Panc1 (cell line): ENCODE measurements around the gene STAU1. TPM values are rescaled to one million over a fixed set of nuclear protein-coding genes. Genes with fewer than 3 reads are reported as not detected.
"Not testable (repeated sequence)": the region's sequence is repeated elsewhere in the genome, so short reads cannot be mapped to it uniquely, and the experiment has no call there.

Source experiments
- ATAC-seq: fragments of 200-7000 bp; cut with Tn5 transposase; 2 replicates; pipeline ENCODE4 v1.9.1; 2020; ENCODE audit warnings: mild to moderate bottlenecking, moderate library complexity
- BruUV-seq: library from RNA; stranded (reverse); fragments of 400-500 nt; replicated peaks from 2 replicates; lab custom pipeline; 2021; lab: Mats Ljungman, UMichigan
- CTCF ChIA-PET: fragments of 300-600 bp; sonication (Branson Sonifier 250); formaldehyde crosslinking; loops from one replicate; lab custom pipeline; 2022; ENCODE audit warnings: antibody characterized with exemption; lab: Charles Lee
- POLR2A ChIA-PET: fragments of 300-600 bp; sonication (Branson Sonifier 250); formaldehyde crosslinking; loops from one replicate; lab custom pipeline; 2022; ENCODE audit warnings: antibody characterized with exemption; lab: Charles Lee
- DNase-seq: peaks from one replicate; pipeline ENCODE4 v3.0.0-alpha.2; 2010; ENCODE audit warnings: low read depth, low spot score
- H3K27ac ChIP-seq: 2 replicates; pipeline ENCODE4 v1.5.1; 2011; ENCODE audit warnings: mild to moderate bottlenecking, low read length, inconsistent platforms
- H3K27me3 ChIP-seq: fragments of 200-500 bp; sonication (Bioruptor generic); 2 replicates; pipeline ENCODE4 v1.6.0; 2014; ENCODE audit warnings: low read length, inconsistent platforms; ENCODE audit not compliant: control insufficient read depth, insufficient read depth
- H3K36me3 ChIP-seq: fragments of 200-500 bp; sonication (Bioruptor generic); 2 replicates; pipeline ENCODE4 v1.5.1; 2014; ENCODE audit warnings: inconsistent platforms, mild to moderate bottlenecking, low read length, moderate library complexity; ENCODE audit not compliant: control insufficient read depth, insufficient read depth
- H3K4me1 ChIP-seq: 2 replicates; pipeline ENCODE4 v1.5.1; 2011; ENCODE audit warnings: inconsistent platforms, mild to moderate bottlenecking, low read length, moderate library complexity; ENCODE audit not compliant: control insufficient read depth, insufficient read depth
- H3K4me3 ChIP-seq, 2 experiments: 2 replicates each; pipeline ENCODE4 v1.5.1; 2011 to 2012; ENCODE audit warnings: low read depth in 2 of 2, low read length in 2 of 2, mild to moderate bottlenecking in 2 of 2, inconsistent platforms in 1 of 2, moderate library complexity in 1 of 2
- H3K9me3 ChIP-seq: fragments of 200-500 bp; sonication (Bioruptor generic); 2 replicates; pipeline ENCODE4 v1.5.1; 2014; ENCODE audit warnings: low read depth, mild to moderate bottlenecking, inconsistent platforms, low read length, moderate library complexity; ENCODE audit not compliant: control insufficient read depth, insufficient read depth
- POLR2AphosphoS5 ChIP-seq: IDR thresholded peaks from 2 replicates; pipeline ENCODE4 v1.6.1; 2012; ENCODE audit warnings: mild to moderate bottlenecking, low read depth, low read length, moderate library complexity
- SIN3A ChIP-seq: IDR thresholded peaks from 2 replicates; pipeline ENCODE4 v1.6.1; 2012; ENCODE audit warnings: low read depth, mild to moderate bottlenecking, low read length, moderate library complexity, borderline replicate concordance; ENCODE audit not compliant: insufficient read depth
- TCF7L2 ChIP-seq: IDR thresholded peaks from 2 replicates; pipeline ENCODE4 v1.6.1; 2011; ENCODE audit warnings: mild to moderate bottlenecking, low read depth, low read length, inconsistent platforms
- in situ Hi-C: cut with HindIII; loops from 2 replicates; pipeline ENCODE4 v1.10.0; 2016; ENCODE audit warnings: low sequenced_read_pairs, low pct_unique_long_range_greater_than_20kb
- intact Hi-C: fragments of 100-400 bp; cut with micrococcal nuclease; formaldehyde crosslinking; loops from one replicate; pipeline ENCODE4 v1.10.0; 2022; ENCODE audit not compliant: unreplicated experiment
- total RNA-seq: library from RNA; stranded (reverse); gene quantifications from one replicate; pipeline ENCODE4 v1.2.1, GENCODE V29; 2021; ENCODE audit not compliant: unreplicated experiment
- TF ChIP-seq, protein P1 (sequence below), 2 experiments: IDR thresholded peaks; 2 replicates each; pipeline ENCODE4 v1.6.1; 2011 to 2012; ENCODE audit warnings: low read depth in 2 of 2, control low read depth in 1 of 2, low read length in 1 of 2, mild to moderate bottlenecking in 1 of 2, moderate library complexity in 1 of 2; ENCODE audit not compliant: insufficient read depth in 1 of 2
- TF ChIP-seq, protein P2 (sequence below): fragments of 450-650 bp; IDR thresholded peaks from 2 replicates; pipeline ENCODE4 v1.5.1; 2017; ENCODE audit warnings: mild to moderate bottlenecking

Gene STAU1
- total RNA-seq, 1 experiment from 2014 or later: 103 TPM

DNA sequence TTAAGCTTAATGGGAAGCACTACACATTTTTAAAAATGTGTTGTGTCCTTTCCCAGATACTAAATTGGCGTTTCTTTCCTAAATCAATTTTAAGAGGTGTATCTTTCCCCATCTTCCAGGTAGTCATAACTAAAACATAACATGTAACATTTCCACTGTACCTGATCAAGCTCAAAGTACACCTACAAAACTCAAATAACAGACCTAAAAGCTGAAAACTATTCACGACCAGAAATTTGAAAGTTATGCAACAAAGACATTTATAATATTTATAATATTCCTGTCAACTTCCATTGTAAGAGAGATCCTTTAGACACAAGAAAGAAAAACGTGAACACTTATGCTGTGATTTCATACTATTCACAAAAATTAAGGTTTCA lies 3.5 kb downstream of the STAU1 start:
- Histone ChIP-seq H3K4me1 (peaks cover 36% of the 10 kb centered on the region), H3K9me3 (no peaks in the 10 kb centered on the region), H3K4me3 (no peak overlapping the region), H3K36me3 (no peaks in the 10 kb centered on the region; the same call in none of the 2 replicates), H3K27ac (no peak overlapping the region), H3K27me3 (no peaks in the 10 kb centered on the region)
- ATAC-seq (no peak), DNase-seq (no peak)
- in situ Hi-C loops (loop anchor here (10.0 kb wide), 1 partner anchor 50 kb away; no protein-coding TSS in a partner anchor), intact Hi-C loops (no loop called here)
- ChIA-PET CTCF (no interaction called here), POLR2A (interaction anchor here (0.8 kb wide), 1 partner anchor 11 kb away, joined by 3 read pairs; no protein-coding TSS in a partner anchor)
- BruUV-seq: no TSS peak
- TF ChIP-seq POLR2AphosphoS5: no peak
- TF ChIP-seq, protein P1, sequence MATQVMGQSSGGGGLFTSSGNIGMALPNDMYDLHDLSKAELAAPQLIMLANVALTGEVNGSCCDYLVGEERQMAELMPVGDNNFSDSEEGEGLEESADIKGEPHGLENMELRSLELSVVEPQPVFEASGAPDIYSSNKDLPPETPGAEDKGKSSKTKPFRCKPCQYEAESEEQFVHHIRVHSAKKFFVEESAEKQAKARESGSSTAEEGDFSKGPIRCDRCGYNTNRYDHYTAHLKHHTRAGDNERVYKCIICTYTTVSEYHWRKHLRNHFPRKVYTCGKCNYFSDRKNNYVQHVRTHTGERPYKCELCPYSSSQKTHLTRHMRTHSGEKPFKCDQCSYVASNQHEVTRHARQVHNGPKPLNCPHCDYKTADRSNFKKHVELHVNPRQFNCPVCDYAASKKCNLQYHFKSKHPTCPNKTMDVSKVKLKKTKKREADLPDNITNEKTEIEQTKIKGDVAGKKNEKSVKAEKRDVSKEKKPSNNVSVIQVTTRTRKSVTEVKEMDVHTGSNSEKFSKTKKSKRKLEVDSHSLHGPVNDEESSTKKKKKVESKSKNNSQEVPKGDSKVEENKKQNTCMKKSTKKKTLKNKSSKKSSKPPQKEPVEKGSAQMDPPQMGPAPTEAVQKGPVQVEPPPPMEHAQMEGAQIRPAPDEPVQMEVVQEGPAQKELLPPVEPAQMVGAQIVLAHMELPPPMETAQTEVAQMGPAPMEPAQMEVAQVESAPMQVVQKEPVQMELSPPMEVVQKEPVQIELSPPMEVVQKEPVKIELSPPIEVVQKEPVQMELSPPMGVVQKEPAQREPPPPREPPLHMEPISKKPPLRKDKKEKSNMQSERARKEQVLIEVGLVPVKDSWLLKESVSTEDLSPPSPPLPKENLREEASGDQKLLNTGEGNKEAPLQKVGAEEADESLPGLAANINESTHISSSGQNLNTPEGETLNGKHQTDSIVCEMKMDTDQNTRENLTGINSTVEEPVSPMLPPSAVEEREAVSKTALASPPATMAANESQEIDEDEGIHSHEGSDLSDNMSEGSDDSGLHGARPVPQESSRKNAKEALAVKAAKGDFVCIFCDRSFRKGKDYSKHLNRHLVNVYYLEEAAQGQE (IDR thresholded peaks at IDR 0.05; ENCODE audit: insufficient read depth in 1 of 2, low read depth in 2 of 2, low read length in 1 of 2): no peak

DNA sequence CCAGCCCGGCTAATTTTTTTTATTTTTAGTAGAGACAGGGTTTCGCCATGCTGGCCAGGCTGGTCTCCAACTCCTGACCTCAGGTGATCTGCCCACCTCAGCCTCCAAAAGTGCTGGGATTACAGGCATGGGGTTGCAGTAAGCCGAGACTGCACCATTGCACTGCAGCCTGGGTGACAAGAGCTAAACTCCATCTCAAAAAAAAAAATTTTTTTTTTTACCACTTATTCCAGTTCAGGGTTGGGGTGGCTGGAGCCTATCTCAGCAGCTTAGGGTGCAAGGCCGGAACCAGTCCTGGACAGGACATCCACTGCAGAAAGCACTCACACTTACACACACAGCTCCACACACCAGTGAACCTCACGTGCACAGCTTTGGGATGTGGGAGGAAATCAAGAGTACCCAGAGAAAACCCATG lies 4.0 kb downstream of the STAU1 start:
- POLR2A ChIA-PET: interaction anchor here (0.8 kb wide), 1 partner anchor 11 kb away, joined by 3 read pairs; no protein-coding TSS in a partner anchor
- ATAC-seq, BruUV-seq, CTCF ChIA-PET, H3K9me3 ChIP-seq, H3K27ac ChIP-seq, DNase-seq, H3K27me3 ChIP-seq, H3K4me3 ChIP-seq, H3K36me3 ChIP-seq, intact Hi-C loops: not testable (repeated sequence)
- peaks cover 40% of the 10 kb centered on the region for H3K4me1 ChIP-seq
- in situ Hi-C loops: loop anchor here (10.0 kb wide), 1 partner anchor 49 kb away; no protein-coding TSS in a partner anchor

DNA sequence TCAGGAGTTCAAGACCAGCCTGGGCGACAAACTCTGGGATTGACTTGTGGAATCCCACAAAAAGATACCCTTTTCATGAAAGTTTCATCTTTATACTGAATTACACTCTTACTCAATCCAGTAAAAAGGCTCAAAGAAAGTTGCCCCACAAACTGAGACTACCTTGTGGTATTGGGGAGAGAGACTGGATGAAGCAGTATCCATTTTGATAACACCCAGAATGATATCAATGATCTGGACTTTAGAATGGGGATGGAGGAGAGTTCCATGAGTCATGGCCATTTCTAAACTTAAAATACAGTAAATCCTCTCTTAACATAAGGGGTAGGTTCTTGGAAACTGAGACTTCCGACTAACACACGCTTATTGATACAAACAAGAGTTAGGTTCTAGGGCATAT lies 4.7 kb downstream of the STAU1 start:
- ATAC-seq: no peak
- ChIA-PET CTCF (no interaction called here), POLR2A (interaction anchor here (0.7 kb wide), 1 partner anchor 93 kb away, joined by 5 read pairs; no protein-coding TSS in a partner anchor)
- TF ChIP-seq, protein P1 (IDR thresholded peaks at IDR 0.05; ENCODE audit: insufficient read depth in 1 of 2, low read depth in 2 of 2, low read length in 1 of 2): no peak
- TF ChIP-seq POLR2AphosphoS5 (no peak), TCF7L2 (no peak), SIN3A (no peak)
- TF ChIP-seq, protein P2, sequence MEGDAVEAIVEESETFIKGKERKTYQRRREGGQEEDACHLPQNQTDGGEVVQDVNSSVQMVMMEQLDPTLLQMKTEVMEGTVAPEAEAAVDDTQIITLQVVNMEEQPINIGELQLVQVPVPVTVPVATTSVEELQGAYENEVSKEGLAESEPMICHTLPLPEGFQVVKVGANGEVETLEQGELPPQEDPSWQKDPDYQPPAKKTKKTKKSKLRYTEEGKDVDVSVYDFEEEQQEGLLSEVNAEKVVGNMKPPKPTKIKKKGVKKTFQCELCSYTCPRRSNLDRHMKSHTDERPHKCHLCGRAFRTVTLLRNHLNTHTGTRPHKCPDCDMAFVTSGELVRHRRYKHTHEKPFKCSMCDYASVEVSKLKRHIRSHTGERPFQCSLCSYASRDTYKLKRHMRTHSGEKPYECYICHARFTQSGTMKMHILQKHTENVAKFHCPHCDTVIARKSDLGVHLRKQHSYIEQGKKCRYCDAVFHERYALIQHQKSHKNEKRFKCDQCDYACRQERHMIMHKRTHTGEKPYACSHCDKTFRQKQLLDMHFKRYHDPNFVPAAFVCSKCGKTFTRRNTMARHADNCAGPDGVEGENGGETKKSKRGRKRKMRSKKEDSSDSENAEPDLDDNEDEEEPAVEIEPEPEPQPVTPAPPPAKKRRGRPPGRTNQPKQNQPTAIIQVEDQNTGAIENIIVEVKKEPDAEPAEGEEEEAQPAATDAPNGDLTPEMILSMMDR: no peak
- Histone ChIP-seq H3K4me3 (no peak overlapping the region), H3K27me3 (no peaks in the 10 kb centered on the region), H3K27ac (no peak overlapping the region), H3K4me1 (peaks cover 40% of the 10 kb centered on the region), H3K36me3 (no peaks in the 10 kb centered on the region; the same call in none of the 2 replicates), H3K9me3 (no peaks in the 10 kb centered on the region)
- no peak for DNase-seq
- no TSS peak for BruUV-seq
- in situ Hi-C loops (loop anchor here (10.0 kb wide), 1 partner anchor 49 kb away; no protein-coding TSS in a partner anchor), intact Hi-C loops (no loop called here)
